OCI-LY3 (cell line): Measurements from ENCODE around the gene DOP1B.

ENCODE experiments used
- EZH2phosphoT487 ChIP-seq: fragments of 200-600 bp; shearing (Covaris generic); IDR thresholded peaks from 2 replicates; pipeline ENCODE4 v1.6.1; 2018; ENCODE audit warnings: antibody characterized with exemption, mixed run types, low read depth
- TF ChIP-seq, protein P1 (sequence below): fragments of 200-600, 300-600 bp; sonication (generic); IDR thresholded peaks from 2 replicates; pipeline ENCODE4 v1.5.1; 2014; ENCODE audit warnings: antibody characterized with exemption, low read length, low read depth

- TF ChIP-seq, protein P1, sequence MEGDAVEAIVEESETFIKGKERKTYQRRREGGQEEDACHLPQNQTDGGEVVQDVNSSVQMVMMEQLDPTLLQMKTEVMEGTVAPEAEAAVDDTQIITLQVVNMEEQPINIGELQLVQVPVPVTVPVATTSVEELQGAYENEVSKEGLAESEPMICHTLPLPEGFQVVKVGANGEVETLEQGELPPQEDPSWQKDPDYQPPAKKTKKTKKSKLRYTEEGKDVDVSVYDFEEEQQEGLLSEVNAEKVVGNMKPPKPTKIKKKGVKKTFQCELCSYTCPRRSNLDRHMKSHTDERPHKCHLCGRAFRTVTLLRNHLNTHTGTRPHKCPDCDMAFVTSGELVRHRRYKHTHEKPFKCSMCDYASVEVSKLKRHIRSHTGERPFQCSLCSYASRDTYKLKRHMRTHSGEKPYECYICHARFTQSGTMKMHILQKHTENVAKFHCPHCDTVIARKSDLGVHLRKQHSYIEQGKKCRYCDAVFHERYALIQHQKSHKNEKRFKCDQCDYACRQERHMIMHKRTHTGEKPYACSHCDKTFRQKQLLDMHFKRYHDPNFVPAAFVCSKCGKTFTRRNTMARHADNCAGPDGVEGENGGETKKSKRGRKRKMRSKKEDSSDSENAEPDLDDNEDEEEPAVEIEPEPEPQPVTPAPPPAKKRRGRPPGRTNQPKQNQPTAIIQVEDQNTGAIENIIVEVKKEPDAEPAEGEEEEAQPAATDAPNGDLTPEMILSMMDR: no peak
- no peak for TF ChIP-seq EZH2phosphoT487
Measured at GRCh38 chr21:36160850-36161178, 4.2 kb downstream of the DOP1B start.
